GM23338 (cell line): Measurements from ENCODE around the gene ZDHHC11B. TPM values are rescaled to one million over a fixed set of nuclear protein-coding genes. Genes with fewer than 3 reads are reported as not detected.

Experiments
- CREB1 ChIP-seq: fragments of 250-450 bp; sonication (Bioruptor Pico); IDR thresholded peaks from 2 replicates; pipeline ENCODE4 v1.5.0; 2020; ENCODE audit warnings: low read depth, mild to moderate bottlenecking, moderate library complexity
- CTCF ChIP-seq, 2 experiments: fragments of 200-600 bp in 1 of 2; sonication (generic) in 1 of 2; conservative IDR thresholded peaks; 2 replicates each; pipeline versions ENCODE4 v1.5.1 to v1.6.1; 2016 to 2017; ENCODE audit warnings: antibody characterized with exemption in 2 of 2, low read depth in 2 of 2, mild to moderate bottlenecking in 2 of 2, moderate library complexity in 1 of 2
- EZH2phosphoT487 ChIP-seq: fragments of 200-600 bp; sonication (generic); IDR thresholded peaks from one replicate; pipeline ENCODE4 v1.8.1; 2018; ENCODE audit warnings: antibody characterized with exemption; ENCODE audit not compliant: unreplicated experiment
- JUNB ChIP-seq: IDR thresholded peaks from one replicate; pipeline ENCODE4 v1.6.1; 2016; ENCODE audit warnings: antibody characterized with exemption; ENCODE audit not compliant: unreplicated experiment
- NANOG ChIP-seq: IDR thresholded peaks from 2 replicates; pipeline ENCODE4 v1.6.1; 2016; ENCODE audit warnings: antibody characterized with exemption, borderline replicate concordance
- STAT1 ChIP-seq: IDR thresholded peaks from one replicate; pipeline ENCODE4 v1.6.1; 2016; ENCODE audit warnings: antibody characterized with exemption; ENCODE audit not compliant: unreplicated experiment
- ZNF462 ChIP-seq: fragments of 250-450 bp; sonication (Bioruptor Pico); IDR thresholded peaks from 2 replicates; pipeline ENCODE4 v1.5.0; 2020; ENCODE audit warnings: mild to moderate bottlenecking, moderate library complexity
- polyA plus RNA-seq: library from polyadenylated mRNA; unstranded; fragments of >200 nt; fragmentation: Nextera tagmentation; extraction: Ambion mirVana; gene quantifications from 2 replicates; pipeline ENCODE4 v1.2.1, GENCODE V29; 2016
- total RNA-seq: library from RNA; depleted of rRNA; stranded (reverse); fragments of >200 nt; shearing (Covaris generic); gene quantifications from 2 replicates; pipeline ENCODE4 v1.2.3, GENCODE V29; 2014
- TF ChIP-seq, protein P1 (sequence below): IDR thresholded peaks from 2 replicates; pipeline ENCODE4 v1.6.1; 2016; ENCODE audit warnings: antibody characterized with exemption

ZDHHC11B gene
- total and polyA plus RNA-seq, 2 experiments from 2014 or later = 0.89 to 1.2 TPM

GRCh38 chr5:756865-757345, 27.6 kb downstream of the ZDHHC11B start (continued):
- no peak for TF ChIP-seq ZNF462
- no peak for TF ChIP-seq CREB1 (CRISPR knock-in tag)
- TF ChIP-seq, protein P1, sequence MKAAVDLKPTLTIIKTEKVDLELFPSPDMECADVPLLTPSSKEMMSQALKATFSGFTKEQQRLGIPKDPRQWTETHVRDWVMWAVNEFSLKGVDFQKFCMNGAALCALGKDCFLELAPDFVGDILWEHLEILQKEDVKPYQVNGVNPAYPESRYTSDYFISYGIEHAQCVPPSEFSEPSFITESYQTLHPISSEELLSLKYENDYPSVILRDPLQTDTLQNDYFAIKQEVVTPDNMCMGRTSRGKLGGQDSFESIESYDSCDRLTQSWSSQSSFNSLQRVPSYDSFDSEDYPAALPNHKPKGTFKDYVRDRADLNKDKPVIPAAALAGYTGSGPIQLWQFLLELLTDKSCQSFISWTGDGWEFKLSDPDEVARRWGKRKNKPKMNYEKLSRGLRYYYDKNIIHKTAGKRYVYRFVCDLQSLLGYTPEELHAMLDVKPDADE = no peak
- no peak for TF ChIP-seq CTCF (conservative IDR thresholded peaks at IDR 0.05; ENCODE audit: low read depth in 2 of 2)
- no peak for TF ChIP-seq EZH2phosphoT487
- no peak for TF ChIP-seq JUNB
- TF ChIP-seq NANOG = no peak
- TF ChIP-seq STAT1 = no peak
